HepG2 (cell line): ENCODE results near the gene ZC3H8. TPM values are rescaled to one million over a fixed set of nuclear protein-coding genes. Genes with fewer than 3 reads are reported as not detected.

Source experiments
- ATF7 ChIP-seq, 2 experiments: fragments of 450-650 bp in 1 of 2; sonication (generic) in 1 of 2; formaldehyde crosslinking in 1 of 2; IDR thresholded peaks; 2 replicates each; pipeline versions ENCODE4 v1.4.0 to v1.6.1; 2016 to 2020; ENCODE audit warnings: antibody characterized with exemption in 1 of 2, mild to moderate bottlenecking in 1 of 2, missing genetic modification reagents in 1 of 2
- FOXO1 ChIP-seq: sonication (generic); formaldehyde crosslinking; IDR thresholded peaks from 2 replicates; pipeline ENCODE4 v1.4.0; 2020; ENCODE audit warnings: missing genetic modification reagents
- HHEX ChIP-seq: IDR thresholded peaks from 2 replicates; pipeline ENCODE4 v1.6.1; 2016; ENCODE audit warnings: control low read depth
- KLF15 ChIP-seq: sonication (generic); formaldehyde crosslinking; IDR thresholded peaks from 2 replicates; pipeline ENCODE4 v1.8.1; 2023; ENCODE audit warnings: borderline replicate concordance, mild to moderate bottlenecking, inconsistent platforms, missing genetic modification reagents, mixed read lengths
- MAZ ChIP-seq, 2 experiments: sonication (generic) in 1 of 2; formaldehyde crosslinking in 1 of 2; IDR thresholded peaks; 2 replicates each; pipeline versions ENCODE4 v1.5.0 to v1.6.1; 2012 to 2020; ENCODE audit warnings: low read depth in 2 of 2, mild to moderate bottlenecking in 2 of 2, borderline replicate concordance in 1 of 2, improper control_type of control experiment in 1 of 2, low read length in 1 of 2, missing genetic modification reagents in 1 of 2, moderate library complexity in 1 of 2
- MZF1 ChIP-seq: sonication (generic); formaldehyde crosslinking; IDR thresholded peaks from 2 replicates; pipeline ENCODE4 v1.8.1; 2023; ENCODE audit warnings: mild to moderate bottlenecking, missing genetic modification reagents, borderline replicate concordance
- NRL ChIP-seq: sonication (generic); formaldehyde crosslinking; IDR thresholded peaks from 2 replicates; pipeline ENCODE4 v1.5.0; 2020; ENCODE audit warnings: missing genetic modification reagents, mild to moderate bottlenecking, moderate library complexity, borderline replicate concordance
- RFX3 ChIP-seq: IDR thresholded peaks from 2 replicates; pipeline ENCODE4 v1.6.1; 2016; ENCODE audit warnings: missing biosample characterization, missing genetic modification reagents
- SP1 ChIP-seq, 2 experiments: fragments of 450-650 bp in 1 of 2; sonication (generic) in 1 of 2; formaldehyde crosslinking in 1 of 2; IDR thresholded peaks; 2 replicates each; pipeline versions ENCODE4 v1.4.0 to v1.6.1; 2016 to 2020; ENCODE audit warnings: missing genetic modification reagents in 1 of 2
- ZNF121 ChIP-seq: sonication (generic); formaldehyde crosslinking; IDR thresholded peaks from 2 replicates; pipeline ENCODE4 v1.5.0; 2020; ENCODE audit warnings: mild to moderate bottlenecking, missing genetic modification reagents
- ZNF230 ChIP-seq: sonication (generic); formaldehyde crosslinking; IDR thresholded peaks from 2 replicates; pipeline ENCODE4 v1.4.0; 2020; ENCODE audit warnings: mild to moderate bottlenecking, missing genetic modification reagents
- ZNF577 ChIP-seq: sonication (generic); formaldehyde crosslinking; IDR thresholded peaks from 2 replicates; pipeline ENCODE4 v1.4.0; 2020; ENCODE audit warnings: mild to moderate bottlenecking, low read depth, missing genetic modification reagents, borderline replicate concordance
- ZNF614 ChIP-seq: IDR thresholded peaks from 2 replicates; pipeline ENCODE4 v1.6.1; 2018; ENCODE audit warnings: missing biosample characterization, missing genetic modification reagents, inconsistent platforms, borderline replicate concordance
- ZSCAN20 ChIP-seq: sonication (generic); formaldehyde crosslinking; IDR thresholded peaks from 2 replicates; pipeline ENCODE4 v1.4.0; 2020; ENCODE audit warnings: missing genetic modification reagents, mild to moderate bottlenecking, borderline replicate concordance
- ZSCAN21 ChIP-seq: sonication (generic); formaldehyde crosslinking; IDR thresholded peaks from 2 replicates; pipeline ENCODE4 v1.8.0; 2022; ENCODE audit warnings: mild to moderate bottlenecking, missing genetic modification reagents, moderate library complexity, borderline replicate concordance
- polyA plus RNA-seq, 8 experiments: library from polyadenylated mRNA; depleted of rRNA in 3 of 8; stranded (reverse) in 7 of 8; unstranded in 1 of 8; fragments of >200 nt; fragmentation: Illumina TruSeq in 4 of 8; extraction: Trizol in 4 of 8; gene quantifications; 2 replicates each; pipeline versions ENCODE4 v1.2.1 to v1.2.3, GENCODE V29; 2011 to 2016; ENCODE audit warnings: low read depth in 4 of 8, missing spikeins in 1 of 8, mixed read lengths in 1 of 8; ENCODE audit not compliant: insufficient read depth in 1 of 8
- total RNA-seq, 5 experiments: library from RNA; depleted of rRNA; stranded (reverse); fragments of >200 nt; fragmentation: Illumina TruSeq; extraction: Trizol; gene quantifications; 2 replicates each; pipeline ENCODE4 v1.2.3, GENCODE V29; 2016; ENCODE audit warnings: low read depth in 1 of 5
- TF ChIP-seq, protein P1 (sequence below): sonication (generic); formaldehyde crosslinking; IDR thresholded peaks from 2 replicates; pipeline ENCODE4 v1.5.0; 2020; ENCODE audit warnings: missing genetic modification reagents
- TF ChIP-seq, protein P2 (sequence below): sonication (generic); formaldehyde crosslinking; IDR thresholded peaks from 2 replicates; pipeline ENCODE4 v1.4.0; 2020; ENCODE audit warnings: mild to moderate bottlenecking, missing genetic modification reagents
- TF ChIP-seq, protein P3 (sequence below): IDR thresholded peaks from 2 replicates; pipeline ENCODE4 v1.6.1; 2016; ENCODE audit warnings: missing genetic modification reagents, missing compliant biosample characterization
- TF ChIP-seq, protein P4 (sequence below): sonication (generic); formaldehyde crosslinking; IDR thresholded peaks from 2 replicates; pipeline ENCODE4 v1.8.1; 2023; ENCODE audit warnings: mild to moderate bottlenecking, inconsistent platforms, moderate library complexity, missing genetic modification reagents, borderline replicate concordance
- TF ChIP-seq, protein P5 (sequence below): sonication (generic); formaldehyde crosslinking; IDR thresholded peaks from 2 replicates; pipeline ENCODE4 v1.8.1; 2023; ENCODE audit warnings: missing genetic modification reagents, mild to moderate bottlenecking, borderline replicate concordance
- TF ChIP-seq, protein P6 (sequence below): sonication (generic); formaldehyde crosslinking; IDR thresholded peaks from 2 replicates; pipeline ENCODE4 v1.4.0; 2020; ENCODE audit warnings: mild to moderate bottlenecking, missing genetic modification reagents
- TF ChIP-seq, protein P7 (sequence below): sonication (generic); formaldehyde crosslinking; IDR thresholded peaks from 2 replicates; pipeline ENCODE4 v1.9.0; 2021; ENCODE audit warnings: missing genetic modification reagents, mild to moderate bottlenecking, borderline replicate concordance

ZC3H8 gene
- total and polyA plus RNA-seq, 2 of the 13 experiments (the other 11 are each of a cell fraction or from before 2014, with no cell fraction given) = 4.5 to 17.0 TPM

DNA sequence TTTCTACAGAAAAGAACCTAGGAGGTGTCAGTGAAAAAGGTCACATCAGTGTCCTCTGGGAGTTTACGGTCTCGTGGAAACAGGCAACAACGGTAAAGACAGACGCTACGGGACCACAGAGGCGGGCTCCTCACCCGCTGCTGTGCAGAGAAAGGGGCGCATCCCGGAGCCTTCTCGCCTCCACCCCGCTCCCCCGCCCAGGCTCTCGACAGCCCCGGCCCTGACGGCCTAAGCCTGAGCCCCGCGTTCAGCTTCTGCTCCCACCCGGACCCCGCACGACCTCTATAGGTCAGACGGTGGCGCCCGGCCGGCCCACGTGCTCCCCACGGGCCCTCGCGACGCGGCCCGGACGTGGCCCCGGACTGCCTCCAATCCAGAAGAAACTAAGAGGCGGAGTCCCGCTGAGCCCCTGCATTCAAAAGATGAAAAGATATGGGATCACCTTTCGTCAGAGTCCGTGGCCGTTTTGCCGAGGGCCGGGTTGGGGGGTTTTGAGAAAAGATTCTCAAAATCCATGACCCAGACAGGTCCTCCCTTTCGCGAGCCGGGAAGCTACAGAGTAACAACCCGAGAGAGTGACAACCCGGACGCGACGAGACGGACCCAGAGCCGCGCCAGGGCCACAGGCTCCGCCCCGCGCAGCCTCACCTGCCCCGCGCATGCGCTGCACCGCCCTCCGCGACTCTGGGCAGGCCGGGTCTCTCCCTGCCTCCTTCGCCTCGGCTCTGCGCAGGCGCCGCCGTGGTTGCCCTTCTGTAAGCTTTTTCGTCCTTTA lies at the start of gene ZC3H8 (continued):
- TF ChIP-seq, protein P1, sequence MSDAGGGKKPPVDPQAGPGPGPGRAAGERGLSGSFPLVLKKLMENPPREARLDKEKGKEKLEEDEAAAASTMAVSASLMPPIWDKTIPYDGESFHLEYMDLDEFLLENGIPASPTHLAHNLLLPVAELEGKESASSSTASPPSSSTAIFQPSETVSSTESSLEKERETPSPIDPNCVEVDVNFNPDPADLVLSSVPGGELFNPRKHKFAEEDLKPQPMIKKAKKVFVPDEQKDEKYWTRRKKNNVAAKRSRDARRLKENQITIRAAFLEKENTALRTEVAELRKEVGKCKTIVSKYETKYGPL = peak; percentile 85
- TF ChIP-seq ZNF614 (CRISPR knock-in tag) (peak; percentile 17; the same call in 1 of the 2 replicates), NRL (peak; percentile 93; the same call in 1 of the 2 replicates), FOXO1 (CRISPR knock-in tag) (peak; percentile 52; the same call in 1 of the 2 replicates), SP1 (IDR thresholded peaks at IDR 0.05) (no peak), SP1 (CRISPR knock-in tag; IDR thresholded peaks at IDR 0.05) (peak; percentile 44; the same call in 1 of the 2 replicates), ZNF121 (CRISPR knock-in tag) (peak; percentile 54), RFX3 (CRISPR knock-in tag) (no peak), HHEX (no peak), ATF7 (IDR thresholded peaks at IDR 0.05) (no peak), ATF7 (CRISPR knock-in tag; IDR thresholded peaks at IDR 0.05) (0 out of 2 replicates have a peak, but pooled peaks have one; percentile 74), ZNF577 (0 out of 2 replicates have a peak, but pooled peaks have one; percentile 75), MZF1 (CRISPR knock-in tag) (no peak; the same call in 1 of the 2 replicates), MAZ (IDR thresholded peaks at IDR 0.05; ENCODE audit: borderline replicate concordance, low read depth, low read length) (no peak), MAZ (CRISPR knock-in tag; IDR thresholded peaks at IDR 0.05; ENCODE audit: low read depth) (peak; percentile 48; the same call in 1 of the 2 replicates), ZNF230 (CRISPR knock-in tag) (peak; percentile 97), ZSCAN20 (CRISPR knock-in tag) (peak; percentile 96; the same call in 1 of the 2 replicates), KLF15 (CRISPR knock-in tag) (no peak), ZSCAN21 (CRISPR knock-in tag) (0 out of 2 replicates have a peak, but pooled peaks have one; percentile 43)
- TF ChIP-seq, protein P2, sequence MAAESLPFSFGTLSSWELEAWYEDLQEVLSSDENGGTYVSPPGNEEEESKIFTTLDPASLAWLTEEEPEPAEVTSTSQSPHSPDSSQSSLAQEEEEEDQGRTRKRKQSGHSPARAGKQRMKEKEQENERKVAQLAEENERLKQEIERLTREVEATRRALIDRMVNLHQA (CRISPR knock-in tag) = no peak
- TF ChIP-seq, protein P3, sequence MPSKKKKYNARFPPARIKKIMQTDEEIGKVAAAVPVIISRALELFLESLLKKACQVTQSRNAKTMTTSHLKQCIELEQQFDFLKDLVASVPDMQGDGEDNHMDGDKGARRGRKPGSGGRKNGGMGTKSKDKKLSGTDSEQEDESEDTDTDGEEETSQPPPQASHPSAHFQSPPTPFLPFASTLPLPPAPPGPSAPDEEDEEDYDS (CRISPR knock-in tag) = peak; percentile 73; the same call in 1 of the 2 replicates
- TF ChIP-seq, protein P4, sequence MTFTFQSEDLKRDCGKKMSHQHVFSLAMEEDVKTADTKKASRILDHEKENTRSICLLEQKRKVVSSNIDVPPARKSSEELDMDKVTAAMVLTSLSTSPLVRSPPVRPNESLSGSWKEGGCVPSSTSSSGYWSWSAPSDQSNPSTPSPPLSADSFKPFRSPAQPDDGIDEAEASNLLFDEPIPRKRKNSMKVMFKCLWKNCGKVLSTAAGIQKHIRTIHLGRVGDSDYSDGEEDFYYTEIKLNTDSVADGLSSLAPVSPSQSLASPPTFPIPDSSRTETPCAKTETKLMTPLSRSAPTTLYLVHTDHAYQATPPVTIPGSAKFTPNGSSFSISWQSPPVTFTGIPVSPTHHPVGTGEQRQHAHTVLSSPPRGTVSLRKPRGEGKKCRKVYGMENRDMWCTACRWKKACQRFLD (CRISPR knock-in tag) = peak; percentile 97
- TF ChIP-seq, protein P5, sequence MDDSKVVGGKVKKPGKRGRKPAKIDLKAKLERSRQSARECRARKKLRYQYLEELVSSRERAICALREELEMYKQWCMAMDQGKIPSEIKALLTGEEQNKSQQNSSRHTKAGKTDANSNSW (CRISPR knock-in tag) = no peak; the same call in 1 of the 2 replicates
- TF ChIP-seq, protein P6, sequence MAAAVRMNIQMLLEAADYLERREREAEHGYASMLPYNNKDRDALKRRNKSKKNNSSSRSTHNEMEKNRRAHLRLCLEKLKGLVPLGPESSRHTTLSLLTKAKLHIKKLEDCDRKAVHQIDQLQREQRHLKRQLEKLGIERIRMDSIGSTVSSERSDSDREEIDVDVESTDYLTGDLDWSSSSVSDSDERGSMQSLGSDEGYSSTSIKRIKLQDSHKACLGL (CRISPR knock-in tag) = peak; percentile 98
- TF ChIP-seq, protein P7, sequence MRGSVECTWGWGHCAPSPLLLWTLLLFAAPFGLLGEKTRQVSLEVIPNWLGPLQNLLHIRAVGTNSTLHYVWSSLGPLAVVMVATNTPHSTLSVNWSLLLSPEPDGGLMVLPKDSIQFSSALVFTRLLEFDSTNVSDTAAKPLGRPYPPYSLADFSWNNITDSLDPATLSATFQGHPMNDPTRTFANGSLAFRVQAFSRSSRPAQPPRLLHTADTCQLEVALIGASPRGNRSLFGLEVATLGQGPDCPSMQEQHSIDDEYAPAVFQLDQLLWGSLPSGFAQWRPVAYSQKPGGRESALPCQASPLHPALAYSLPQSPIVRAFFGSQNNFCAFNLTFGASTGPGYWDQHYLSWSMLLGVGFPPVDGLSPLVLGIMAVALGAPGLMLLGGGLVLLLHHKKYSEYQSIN (CRISPR knock-in tag) = no peak
